Osteoblast (primary cell): ENCODE measurements around the gene GJB5. TPM values are rescaled to one million over a fixed set of nuclear protein-coding genes. Genes with fewer than 3 reads are reported as not detected.
A peak's percentile ranks its signal among the peaks of the same experiment; 100 is the strongest.

ENCODE experiments used
- DNase-seq: peaks from one replicate; pipeline ENCODE4 v3.0.0; 2011; ENCODE audit warnings: low spot score, mixed read lengths; ENCODE audit not compliant: insufficient read length; ENCODE audit errors: missing footprints
- H2AFZ ChIP-seq: 2 replicates; pipeline ENCODE4 v1.6.0; 2011; ENCODE audit warnings: mild to moderate bottlenecking, low read length
- H3K27ac ChIP-seq: 2 replicates; pipeline ENCODE4 v1.5.1; 2011; ENCODE audit warnings: mild to moderate bottlenecking, low read depth, low read length, moderate library complexity
- H3K27me3 ChIP-seq: 2 replicates; pipeline ENCODE4 v1.6.0; 2012; ENCODE audit warnings: mild to moderate bottlenecking, control low read depth, inconsistent platforms, low read length, moderate library complexity; ENCODE audit not compliant: insufficient read depth
- H3K36me3 ChIP-seq: 2 replicates; pipeline ENCODE4 v1.5.1; 2011; ENCODE audit warnings: mild to moderate bottlenecking, low read length, control low read depth, moderate library complexity; ENCODE audit not compliant: insufficient read depth
- H3K4me1 ChIP-seq: 2 replicates; pipeline ENCODE4 v1.5.1; 2011; ENCODE audit warnings: mild to moderate bottlenecking, low read length, control low read depth, moderate library complexity; ENCODE audit not compliant: insufficient read depth
- H3K4me2 ChIP-seq: 2 replicates; pipeline ENCODE4 v1.6.0; 2011; ENCODE audit warnings: mild to moderate bottlenecking, low read length; ENCODE audit not compliant: insufficient read depth
- H3K4me3 ChIP-seq: fragments of 200-600 bp; sonication (generic); 3 replicates; pipeline ENCODE4 v1.5.1; 2012; ENCODE audit warnings: mild to moderate bottlenecking, low read length, inconsistent platforms; ENCODE audit not compliant: insufficient read depth
- H3K79me2 ChIP-seq: 2 replicates; pipeline ENCODE4 v1.6.0; 2012; ENCODE audit warnings: mild to moderate bottlenecking, low read length, control low read depth, inconsistent platforms; ENCODE audit not compliant: insufficient read depth
- H3K9me3 ChIP-seq: 2 replicates; pipeline ENCODE4 v1.5.1; 2011; ENCODE audit warnings: low read depth, low read length, control low read depth
- H4K20me1 ChIP-seq: 2 replicates; pipeline ENCODE4 v1.6.0; 2012; ENCODE audit warnings: mild to moderate bottlenecking, low read length, control low read depth; ENCODE audit not compliant: insufficient read depth
- total RNA-seq: library from RNA; depleted of rRNA; stranded (reverse); fragments of >200 nt; gene quantifications from 2 replicates; pipeline ENCODE4 v1.2.3, GENCODE V29; 2012
- TF ChIP-seq, protein P1 (sequence below): IDR thresholded peaks from 2 replicates; pipeline ENCODE4 v1.5.1; 2011; ENCODE audit warnings: mild to moderate bottlenecking, low read depth, low read length, moderate library complexity; ENCODE audit errors: extremely low read depth

Gene GJB5
- total RNA-seq, 1 donor, result not detected

DNA sequence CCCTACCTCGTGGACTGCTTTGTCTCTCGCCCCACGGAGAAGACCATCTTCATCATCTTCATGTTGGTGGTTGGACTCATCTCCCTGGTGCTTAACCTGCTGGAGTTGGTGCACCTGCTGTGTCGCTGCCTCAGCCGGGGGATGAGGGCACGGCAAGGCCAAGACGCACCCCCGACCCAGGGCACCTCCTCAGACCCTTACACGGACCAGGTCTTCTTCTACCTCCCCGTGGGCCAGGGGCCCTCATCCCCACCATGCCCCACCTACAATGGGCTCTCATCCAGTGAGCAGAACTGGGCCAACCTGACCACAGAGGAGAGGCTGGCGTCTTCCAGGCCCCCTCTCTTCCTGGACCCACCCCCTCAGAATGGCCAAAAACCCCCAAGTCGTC is 39.9 kb downstream of the GJB5 start:
- H3K4me3 ChIP-seq, result no peak overlapping the region
- TF ChIP-seq, protein P1, sequence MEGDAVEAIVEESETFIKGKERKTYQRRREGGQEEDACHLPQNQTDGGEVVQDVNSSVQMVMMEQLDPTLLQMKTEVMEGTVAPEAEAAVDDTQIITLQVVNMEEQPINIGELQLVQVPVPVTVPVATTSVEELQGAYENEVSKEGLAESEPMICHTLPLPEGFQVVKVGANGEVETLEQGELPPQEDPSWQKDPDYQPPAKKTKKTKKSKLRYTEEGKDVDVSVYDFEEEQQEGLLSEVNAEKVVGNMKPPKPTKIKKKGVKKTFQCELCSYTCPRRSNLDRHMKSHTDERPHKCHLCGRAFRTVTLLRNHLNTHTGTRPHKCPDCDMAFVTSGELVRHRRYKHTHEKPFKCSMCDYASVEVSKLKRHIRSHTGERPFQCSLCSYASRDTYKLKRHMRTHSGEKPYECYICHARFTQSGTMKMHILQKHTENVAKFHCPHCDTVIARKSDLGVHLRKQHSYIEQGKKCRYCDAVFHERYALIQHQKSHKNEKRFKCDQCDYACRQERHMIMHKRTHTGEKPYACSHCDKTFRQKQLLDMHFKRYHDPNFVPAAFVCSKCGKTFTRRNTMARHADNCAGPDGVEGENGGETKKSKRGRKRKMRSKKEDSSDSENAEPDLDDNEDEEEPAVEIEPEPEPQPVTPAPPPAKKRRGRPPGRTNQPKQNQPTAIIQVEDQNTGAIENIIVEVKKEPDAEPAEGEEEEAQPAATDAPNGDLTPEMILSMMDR, result no peak
- no peaks in the 10 kb centered on the region for H3K36me3 ChIP-seq
- no peak overlapping the region for H3K4me2 ChIP-seq
- peaks cover 2% of the 10 kb centered on the region for H4K20me1 ChIP-seq
- peaks cover 15% of the 10 kb centered on the region for H3K27me3 ChIP-seq
- H3K9me3 ChIP-seq, result no peaks in the 10 kb centered on the region
- no peak for DNase-seq
- no peaks in the 10 kb centered on the region for H3K79me2 ChIP-seq
- H3K4me1 ChIP-seq, result peaks cover under 1% of the 10 kb centered on the region
- no peak overlapping the region for H3K27ac ChIP-seq
- H2AFZ ChIP-seq, result no peak overlapping the region

DNA sequence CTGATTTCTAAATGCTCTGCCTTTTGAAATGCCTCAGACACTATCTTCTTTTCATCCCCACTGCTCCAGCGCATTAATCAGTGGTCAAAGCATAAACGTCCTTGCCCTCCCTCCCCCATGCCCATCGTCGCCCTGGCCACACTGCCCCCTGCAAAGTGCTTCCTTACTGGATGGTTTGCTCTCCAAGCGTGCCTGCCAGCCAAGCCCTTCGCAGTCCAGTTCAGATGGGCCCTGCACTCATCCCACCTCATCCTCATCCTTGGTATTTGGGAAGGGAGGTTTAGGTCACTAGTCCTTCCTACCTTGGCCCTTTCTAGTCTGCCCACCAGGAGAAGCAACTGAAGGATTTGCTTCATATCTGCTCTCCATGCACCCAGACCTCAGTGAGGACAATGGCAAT is 41.1 kb downstream of the GJB5 start:
- Histone ChIP-seq H3K4me2 (no peak overlapping the region), H2AFZ (no peak overlapping the region), H3K9me3 (no peaks in the 10 kb centered on the region), H3K36me3 (no peaks in the 10 kb centered on the region), H3K27me3 (peaks cover 15% of the 10 kb centered on the region), H3K4me3 (no peak overlapping the region), H3K79me2 (no peaks in the 10 kb centered on the region), H3K27ac (no peak overlapping the region), H4K20me1 (peaks cover 2% of the 10 kb centered on the region), H3K4me1 (peaks cover 5% of the 10 kb centered on the region)
- TF ChIP-seq, protein P1, result no peak
- no peak for DNase-seq

DNA sequence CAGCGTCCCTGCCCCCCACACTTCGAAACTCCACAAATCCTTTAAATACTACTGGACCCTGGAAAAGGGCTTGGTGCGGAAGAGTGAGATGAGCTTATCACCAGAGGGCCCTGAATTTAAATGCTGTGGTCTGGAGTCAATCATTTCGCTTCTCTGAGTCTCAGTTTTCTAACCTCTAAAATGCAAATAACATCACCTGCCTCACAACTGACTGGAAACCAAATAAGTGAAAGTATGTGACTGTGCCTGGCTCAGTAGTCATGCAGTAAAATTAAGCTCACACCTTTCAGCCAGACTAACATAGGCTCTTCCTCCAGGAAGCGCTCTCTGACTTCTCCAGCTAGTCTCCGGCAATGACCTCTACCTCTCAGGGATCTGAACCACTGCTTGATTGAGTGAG is 42.1 kb downstream of the GJB5 start:
- TF ChIP-seq, protein P1, result no peak
- Histone ChIP-seq H3K79me2 (no peaks in the 10 kb centered on the region), H3K36me3 (no peaks in the 10 kb centered on the region), H3K27ac (no peak overlapping the region), H3K4me3 (no peak overlapping the region), H3K27me3 (peaks cover 15% of the 10 kb centered on the region), H2AFZ (no peak overlapping the region), H3K4me1 (peaks cover 5% of the 10 kb centered on the region), H4K20me1 (peaks cover 2% of the 10 kb centered on the region), H3K4me2 (no peak overlapping the region), H3K9me3 (no peaks in the 10 kb centered on the region)
- no peak for DNase-seq

DNA sequence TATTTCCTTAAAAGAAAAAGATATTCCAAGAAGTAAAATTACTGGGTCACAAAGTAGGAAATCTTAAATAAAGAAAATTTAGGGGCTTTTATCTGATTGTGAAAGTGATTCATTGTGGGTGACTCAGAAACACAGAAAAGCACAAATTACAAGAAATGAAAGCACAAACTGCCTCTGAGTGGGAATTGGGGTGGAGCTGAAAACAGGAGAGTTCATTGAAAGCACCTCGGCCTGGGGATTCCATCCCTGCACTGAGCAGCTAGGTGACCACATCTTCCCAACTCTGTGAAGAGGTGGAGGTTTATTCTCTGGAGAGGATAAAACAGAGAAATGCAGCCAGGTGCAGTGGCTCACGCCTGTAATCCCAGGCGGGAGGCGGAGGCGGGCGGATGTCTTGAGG is 45.4 kb downstream of the GJB5 start:
- H3K79me2 ChIP-seq, result no peaks in the 10 kb centered on the region
- TF ChIP-seq, protein P1, result no peak
- no peaks in the 10 kb centered on the region for H3K27me3 ChIP-seq
- no peak overlapping the region for H3K27ac ChIP-seq
- DNase-seq, result peak; percentile 91
- no peak overlapping the region for H3K4me3 ChIP-seq
- H3K9me3 ChIP-seq, result no peaks in the 10 kb centered on the region
- H2AFZ ChIP-seq, result no peak overlapping the region
- H3K36me3 ChIP-seq, result no peaks in the 10 kb centered on the region
- peak overlapping the region; percentile 43 for H3K4me2 ChIP-seq
- H4K20me1 ChIP-seq, result peaks cover 2% of the 10 kb centered on the region
- peaks cover 5% of the 10 kb centered on the region for H3K4me1 ChIP-seq
